GM12878 (cell line): ENCODE measurements around the gene NNMT. TPM values are rescaled to one million over a fixed set of nuclear protein-coding genes. Genes with fewer than 3 reads are reported as not detected.

Source experiments
- ATAC-seq: fragments of 200-7000 bp; cut with Tn5 transposase; 3 replicates; pipeline ENCODE4 v1.9.1; 2020; ENCODE audit warnings: mild to moderate bottlenecking, moderate library complexity
- BruUV-seq: library from RNA; stranded (reverse); fragments of 400-500 nt; replicated peaks from 2 replicates; lab custom pipeline; 2021; lab: Mats Ljungman, UMichigan
- CTCF ChIA-PET: fragments of 300-600 bp; sonication (Branson Sonifier 250); formaldehyde crosslinking; extraction: SDS; loops from one replicate; lab custom pipeline; 2021; ENCODE audit warnings: inconsistent platforms; lab: Yijun Ruan, JAX
- POLR2A ChIA-PET: fragments of 350-600 bp; formaldehyde crosslinking; extraction: SDS; loops from one replicate; lab custom pipeline; 2021; ENCODE audit warnings: inconsistent platforms; lab: Charles Lee
- RAD21 ChIA-PET: fragments of 300-600 bp; sonication (Branson Sonifier 250); formaldehyde crosslinking; loops from one replicate; lab custom pipeline; 2023; ENCODE audit warnings: antibody characterized with exemption; ENCODE audit not compliant: unreplicated experiment; lab: Charles Lee
- SMC1A ChIA-PET: fragments of 300-600 bp; sonication (Branson Sonifier 250); formaldehyde crosslinking; loops from one replicate; lab custom pipeline; 2023; ENCODE audit not compliant: unreplicated experiment, uncharacterized antibody; lab: Charles Lee
- DNase-seq: peaks from one replicate; pipeline ENCODE4 v3.0.0-alpha.2; 2011; ENCODE audit warnings: low read depth, low spot score
- FAIRE-seq: peaks from 3 replicates; lab custom pipeline; 2011; peaks lifted over from hg19 to GRCh38; lab: Jason Lieb, UNC
- H2AFZ ChIP-seq: 2 replicates; pipeline ENCODE4 v1.6.0; 2011; ENCODE audit warnings: low read depth, low read length, control low read depth; ENCODE audit not compliant: control insufficient read depth
- H3K27ac ChIP-seq: 2 replicates; pipeline ENCODE4 v1.5.1; 2011; ENCODE audit warnings: control low read depth; ENCODE audit not compliant: control insufficient read depth, insufficient read depth
- H3K27me3 ChIP-seq, 2 experiments: replicated peaks in 1 of 2; 2 replicates each; pipeline versions ENCODE4 v1.6.0 to v1.6.1; 2011; ENCODE audit warnings: low read length in 1 of 2; ENCODE audit not compliant: control insufficient read depth in 2 of 2, insufficient read depth in 2 of 2
- H3K36me3 ChIP-seq, 2 experiments: 2 replicates each; pipeline ENCODE4 v1.5.1; 2011; ENCODE audit warnings: low read length in 1 of 2; ENCODE audit not compliant: control insufficient read depth in 2 of 2, insufficient read depth in 2 of 2
- H3K4me1 ChIP-seq: 2 replicates; pipeline ENCODE4 v1.6.1; 2011; ENCODE audit warnings: mild to moderate bottlenecking, low read length, moderate library complexity, mixed read lengths; ENCODE audit not compliant: control insufficient read depth, insufficient read depth
- H3K4me2 ChIP-seq: 2 replicates; pipeline ENCODE4 v1.6.0; 2011; ENCODE audit warnings: control low read depth; ENCODE audit not compliant: control insufficient read depth, insufficient read depth
- H3K4me3 ChIP-seq: fragments of 200-600 bp; sonication (generic); 2 replicates; pipeline ENCODE4 v1.5.1; 2016
- H3K79me2 ChIP-seq: 2 replicates; pipeline ENCODE4 v1.6.0; 2011; ENCODE audit warnings: low read length; ENCODE audit not compliant: control insufficient read depth, insufficient read depth
- H3K9ac ChIP-seq: 2 replicates; pipeline ENCODE4 v1.8.0; 2011; ENCODE audit warnings: low read length, control low read depth, mixed read lengths; ENCODE audit not compliant: control insufficient read depth, insufficient read depth
- H3K9me3 ChIP-seq: replicated peaks from 3 replicates; pipeline ENCODE4 v1.5.1; 2011; ENCODE audit warnings: mild to moderate bottlenecking, low read length; ENCODE audit not compliant: control insufficient read depth, insufficient read depth
- H4K20me1 ChIP-seq: 2 replicates; pipeline ENCODE4 v1.6.0; 2011; ENCODE audit not compliant: control insufficient read depth, insufficient read depth
- BCLAF1 ChIP-seq: fragments of 450-650 bp; IDR thresholded peaks from 2 replicates; pipeline ENCODE4 v1.6.1; 2017; ENCODE audit warnings: antibody characterized with exemption, mild to moderate bottlenecking, moderate library complexity
- EGR1 ChIP-seq, 2 experiments: IDR thresholded peaks; 1 replicate in 1 of 2; 2 replicates in 1 of 2; pipeline ENCODE4 v1.6.1; 2011 to 2012; ENCODE audit warnings: low read depth in 2 of 2, low read length in 2 of 2, borderline replicate concordance in 1 of 2, mild to moderate bottlenecking in 1 of 2, moderate library complexity in 1 of 2
- POLR2AphosphoS5 ChIP-seq: IDR thresholded peaks from 2 replicates; pipeline ENCODE4 v1.6.1; 2011; ENCODE audit warnings: mild to moderate bottlenecking, low read length, inconsistent platforms
- RAD51 ChIP-seq: fragments of 450-650 bp; IDR thresholded peaks from 2 replicates; pipeline ENCODE4 v1.6.1; 2016; ENCODE audit warnings: moderate library complexity, mild to moderate bottlenecking, inconsistent platforms
- SIX5 ChIP-seq: IDR thresholded peaks from 2 replicates; pipeline ENCODE4 v1.6.1; 2011; ENCODE audit warnings: mild to moderate bottlenecking, low read depth, low read length, moderate library complexity; ENCODE audit not compliant: severe bottlenecking
- SMARCA5 ChIP-seq: fragments of 450-650 bp; IDR thresholded peaks from 2 replicates; pipeline ENCODE4 v1.6.1; 2017; ENCODE audit warnings: mild to moderate bottlenecking
- TCF7 ChIP-seq: IDR thresholded peaks from 2 replicates; pipeline ENCODE4 v1.6.1; 2014; ENCODE audit warnings: antibody characterized with exemption, borderline replicate concordance
- ZNF622 ChIP-seq: fragments of 450-650 bp; IDR thresholded peaks from 2 replicates; pipeline ENCODE4 v1.6.1; 2017; ENCODE audit warnings: mild to moderate bottlenecking, inconsistent platforms
- ZZZ3 ChIP-seq: IDR thresholded peaks from 2 replicates; pipeline ENCODE4 v1.6.1; 2011; ENCODE audit warnings: low read depth; ENCODE audit not compliant: control insufficient read depth, insufficient read length
- WGBS: methylation state at CpG from one replicate; pipeline ENCODE4 v1.1.6; 2016; ENCODE audit warnings: low lambda C conversion rate; ENCODE audit not compliant: insufficient replicate concordance, insufficient coverage; ENCODE audit errors: missing lambda C conversion rate; 5-methylcytosine and 5-hydroxymethylcytosine counted together
- in situ Hi-C: fragments of 300-500 bp; cut with MboI; formaldehyde crosslinking; loops from 9 replicates; pipeline ENCODE4 v1.14.3; 2018; ENCODE audit warnings: mixed read lengths
- intact Hi-C: fragments of 100-400 bp; cut with micrococcal nuclease; formaldehyde crosslinking; loops from one replicate; pipeline ENCODE4 v1.14.2; 2022; ENCODE audit not compliant: unreplicated experiment
- polyA plus RNA-seq, 11 experiments: library from polyadenylated mRNA; depleted of rRNA in 4 of 11; unstranded in 6 of 11; stranded (reverse) in 5 of 11; fragments of >200 nt; fragmentation: Nextera tagmentation in 4 of 11; fragmentation: Illumina TruSeq in 1 of 11; extraction: Ambion mirVana in 4 of 11; extraction: Trizol in 1 of 11; gene quantifications; 1 replicate in 1 of 11; 2 replicates in 10 of 11; pipeline versions ENCODE4 v1.2.1 to v1.2.3, GENCODE V29; 2011 to 2016; ENCODE audit warnings: inconsistent platforms in 2 of 11, missing spikeins in 2 of 11, low read depth in 1 of 11
- total RNA-seq, 4 experiments: library from RNA; depleted of rRNA in 3 of 4; stranded (reverse); fragments of >200 nt in 3 of 4; fragmentation: Illumina TruSeq in 1 of 4; extraction: Trizol in 1 of 4; gene quantifications; 2 replicates each; pipeline versions ENCODE4 v1.2.1 to v1.2.3, GENCODE V29; 2013 to 2021
- TF ChIP-seq, protein P1 (sequence below): fragments of 450-650 bp; IDR thresholded peaks from 2 replicates; pipeline ENCODE4 v1.6.1; 2017; ENCODE audit warnings: borderline replicate concordance

The NNMT gene
- total and polyA plus RNA-seq, 10 of the 15 experiments (the other 5 are each of a cell fraction or from before 2014, with no cell fraction given): 0.46 TPM; not detected in 9

- WGBS: 42% methylated on average over 8 of the region's 8 CpGs
- Histone ChIP-seq H3K4me3 (no peak overlapping the region), H3K27me3 (no peaks in the 10 kb centered on the region), H4K20me1 (no peaks in the 10 kb centered on the region), H3K79me2 (no peaks in the 10 kb centered on the region), H2AFZ (no peak overlapping the region), H3K9me3 (no peaks in the 10 kb centered on the region), H3K36me3 (no peaks in the 10 kb centered on the region), H3K9ac (no peak overlapping the region), H3K4me1 (no peaks in the 10 kb centered on the region), H3K4me2 (no peak overlapping the region), H3K27ac (no peak overlapping the region)
- ChIA-PET CTCF (interaction anchor here (1.1 kb wide), 1 partner anchor 37 kb away, joined by 3 read pairs; no protein-coding TSS in a partner anchor), POLR2A (no interaction called here), SMC1A (no interaction called here), RAD21 (no interaction called here)
- BruUV-seq: no TSS peak
- TF ChIP-seq TCF7 (no peak), ZZZ3 (no peak), BCLAF1 (no peak), EGR1 (IDR thresholded peaks at IDR 0.05; ENCODE audit: borderline replicate concordance in 1 of 2, low read depth in 2 of 2, low read length in 2 of 2) (no peak), POLR2AphosphoS5 (no peak), SIX5 (no peak), ZNF622 (no peak), SMARCA5 (no peak), RAD51 (no peak)
- TF ChIP-seq, protein P1, sequence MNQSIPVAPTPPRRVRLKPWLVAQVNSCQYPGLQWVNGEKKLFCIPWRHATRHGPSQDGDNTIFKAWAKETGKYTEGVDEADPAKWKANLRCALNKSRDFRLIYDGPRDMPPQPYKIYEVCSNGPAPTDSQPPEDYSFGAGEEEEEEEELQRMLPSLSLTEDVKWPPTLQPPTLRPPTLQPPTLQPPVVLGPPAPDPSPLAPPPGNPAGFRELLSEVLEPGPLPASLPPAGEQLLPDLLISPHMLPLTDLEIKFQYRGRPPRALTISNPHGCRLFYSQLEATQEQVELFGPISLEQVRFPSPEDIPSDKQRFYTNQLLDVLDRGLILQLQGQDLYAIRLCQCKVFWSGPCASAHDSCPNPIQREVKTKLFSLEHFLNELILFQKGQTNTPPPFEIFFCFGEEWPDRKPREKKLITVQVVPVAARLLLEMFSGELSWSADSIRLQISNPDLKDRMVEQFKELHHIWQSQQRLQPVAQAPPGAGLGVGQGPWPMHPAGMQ: no peak
- in situ Hi-C loops: no loop called here
- ATAC-seq (no peak), DNase-seq (no peak), FAIRE-seq (no peak)
- intact Hi-C loops: no loop called here
Measured at GRCh38 chr11:114297806-114298709, 1.9 kb downstream of the NNMT start.
